HG03025 (cell line): Measurements from ENCODE around the gene APOLD1.
"Not testable (repeated sequence)": the region's sequence is repeated elsewhere in the genome, so short reads cannot be mapped to it uniquely, and the experiment has no call there.

ENCODE experiments used
- ATAC-seq: cut with Tn5 transposase; IDR thresholded peaks from one replicate; pipeline ENCODE4 v1.9.1; 2021; ENCODE audit warnings: mild to moderate bottlenecking, moderate library complexity; ENCODE audit not compliant: unreplicated experiment, low FRiP score

The APOLD1 gene

DNA sequence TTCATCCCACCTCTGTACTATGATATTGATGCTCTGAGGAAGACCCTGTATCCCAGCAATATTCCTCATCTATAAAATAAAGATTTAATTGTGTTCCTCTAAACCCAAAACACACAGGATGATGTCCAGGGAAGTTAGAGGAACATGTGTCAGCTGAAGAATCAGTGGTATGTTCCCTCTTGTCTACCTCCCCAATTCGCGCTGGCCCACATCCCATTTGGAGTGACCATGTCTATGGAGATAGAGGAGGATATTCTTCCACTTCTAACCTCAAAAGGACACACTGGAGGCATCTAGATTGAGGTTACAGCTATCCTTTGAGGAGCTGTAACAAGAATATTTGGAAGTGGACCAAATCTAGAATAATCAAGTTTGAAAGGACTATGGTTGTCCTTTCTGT is 1.3 kb upstream of the APOLD1 start:
- no peak for ATAC-seq

DNA sequence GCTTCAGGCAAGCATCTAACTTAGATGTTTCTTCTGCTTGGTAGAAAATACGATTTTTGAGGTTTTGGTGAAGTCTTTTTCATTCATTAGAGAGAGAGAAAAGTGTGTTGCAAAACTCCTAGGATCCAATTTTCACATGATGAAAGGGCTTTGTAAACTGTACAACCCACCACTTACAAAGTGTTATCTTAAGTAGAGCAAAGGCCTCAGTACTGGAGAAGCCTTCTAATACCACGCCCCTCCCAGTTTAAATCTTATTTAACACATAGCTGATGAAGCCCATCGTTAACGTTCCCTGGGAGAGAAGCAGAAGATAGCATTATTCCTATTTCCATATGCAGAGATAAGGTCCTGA is 869 bp downstream of the APOLD1 start:
- peak; percentile 10 for ATAC-seq

DNA sequence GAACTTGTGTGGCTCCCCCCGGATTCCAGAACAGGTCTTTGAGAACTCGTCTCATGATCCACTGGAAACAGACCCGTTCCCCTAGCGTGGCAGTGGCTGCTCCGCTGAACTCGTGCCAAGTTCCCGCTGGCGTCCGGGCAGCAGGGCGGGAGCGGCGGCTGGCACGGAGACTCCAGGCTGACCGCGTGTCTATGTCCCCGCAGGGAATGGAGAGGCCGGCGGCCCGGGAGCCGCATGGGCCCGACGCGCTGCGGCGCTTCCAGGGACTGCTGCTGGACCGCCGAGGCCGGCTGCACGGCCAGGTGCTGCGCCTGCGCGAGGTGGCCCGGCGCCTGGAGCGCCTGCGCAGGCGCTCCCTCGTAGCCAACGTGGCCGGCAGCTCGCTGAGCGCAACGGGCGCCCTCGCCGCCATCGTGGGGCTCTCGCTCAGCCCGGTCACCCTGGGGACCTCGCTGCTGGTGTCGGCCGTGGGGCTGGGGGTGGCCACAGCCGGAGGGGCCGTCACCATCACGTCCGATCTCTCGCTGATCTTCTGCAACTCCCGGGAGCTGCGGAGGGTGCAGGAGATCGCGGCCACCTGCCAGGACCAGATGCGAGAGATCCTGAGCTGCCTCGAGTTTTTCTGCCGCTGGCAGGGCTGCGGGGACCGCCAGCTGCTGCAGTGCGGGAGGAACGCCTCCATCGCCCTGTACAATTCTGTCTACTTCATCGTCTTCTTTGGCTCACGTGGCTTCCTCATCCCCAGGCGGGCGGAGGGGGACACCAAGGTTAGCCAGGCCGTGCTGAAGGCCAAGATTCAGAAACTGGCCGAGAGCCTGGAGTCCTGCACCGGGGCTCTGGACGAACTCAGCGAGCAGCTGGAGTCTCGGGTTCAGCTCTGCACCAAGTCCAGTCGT is 1.5 kb downstream of the APOLD1 start:
- ATAC-seq: peak; percentile 78

DNA sequence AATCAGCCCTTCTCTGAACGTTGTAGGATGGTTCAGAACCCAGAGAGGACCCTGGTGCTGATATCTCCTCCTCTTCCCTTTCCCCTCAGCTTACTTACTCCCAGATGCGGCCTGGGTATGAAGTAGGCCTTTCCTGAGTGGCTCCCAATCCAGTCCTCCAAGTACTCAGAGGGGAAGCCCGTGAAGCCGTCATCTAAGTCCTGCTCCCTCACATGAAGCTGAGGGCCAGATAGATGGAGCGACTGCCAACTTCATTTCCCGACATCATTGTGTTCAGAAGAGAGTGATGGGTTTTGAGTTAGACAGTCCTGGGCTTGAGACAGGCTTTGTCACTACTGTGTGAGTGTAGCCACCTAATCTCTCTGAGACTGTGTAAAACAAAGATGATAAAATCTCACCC is 2.7 kb downstream of the APOLD1 start:
- no peak for ATAC-seq

DNA sequence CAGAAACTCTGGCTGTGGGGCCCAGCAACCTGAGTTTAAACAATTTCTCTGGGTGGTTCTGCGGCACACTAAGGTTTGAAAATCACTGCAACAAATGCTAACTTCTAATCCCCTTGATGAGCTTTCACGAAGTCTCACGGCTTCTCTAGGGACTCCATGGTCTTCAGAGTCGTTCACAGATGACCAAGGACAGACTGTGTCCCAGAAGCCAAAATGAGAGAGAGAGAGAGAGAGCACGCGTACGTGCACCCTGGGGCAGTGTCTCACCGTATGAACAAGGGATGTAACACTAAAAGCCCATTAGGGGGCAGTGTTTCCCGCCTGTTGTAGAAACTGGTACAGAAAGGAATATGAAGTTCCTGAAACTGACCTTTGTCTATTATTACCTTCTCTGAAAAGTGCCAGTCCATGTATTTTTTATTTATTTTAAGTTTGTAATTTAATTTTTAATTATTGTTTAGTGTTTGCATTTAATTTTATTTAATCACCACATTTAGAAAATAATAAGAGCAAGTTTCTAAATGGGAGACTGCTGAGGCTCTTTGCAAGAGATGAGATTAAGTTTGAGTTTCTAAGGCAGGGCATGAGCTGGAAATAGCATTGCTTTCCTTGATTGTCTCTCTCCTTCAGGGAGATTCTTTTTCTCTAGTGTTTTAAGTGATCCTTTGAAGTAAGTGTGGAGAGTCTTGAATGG is 3.4 kb downstream of the APOLD1 start:
- no peak for ATAC-seq

DNA sequence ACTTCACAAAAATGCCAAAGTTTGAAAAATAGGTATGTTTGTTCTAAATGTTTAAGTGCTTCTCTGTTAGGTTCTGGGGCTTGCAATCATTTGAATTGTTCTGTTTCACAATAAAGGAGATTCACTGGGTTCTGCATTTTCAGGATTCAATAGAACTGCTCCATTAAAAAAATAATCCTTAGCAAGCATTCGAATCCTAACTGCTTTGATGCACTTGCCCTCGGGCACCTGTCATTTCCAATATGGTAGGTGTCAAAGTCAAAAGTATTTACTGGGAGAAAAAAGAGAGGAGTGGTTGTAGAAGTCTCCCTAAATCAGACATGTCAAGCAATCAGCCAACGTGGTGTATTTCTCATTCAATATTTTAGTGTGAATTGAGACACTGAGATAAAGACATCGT is 5.5 kb downstream of the APOLD1 start:
- ATAC-seq: no peak

DNA sequence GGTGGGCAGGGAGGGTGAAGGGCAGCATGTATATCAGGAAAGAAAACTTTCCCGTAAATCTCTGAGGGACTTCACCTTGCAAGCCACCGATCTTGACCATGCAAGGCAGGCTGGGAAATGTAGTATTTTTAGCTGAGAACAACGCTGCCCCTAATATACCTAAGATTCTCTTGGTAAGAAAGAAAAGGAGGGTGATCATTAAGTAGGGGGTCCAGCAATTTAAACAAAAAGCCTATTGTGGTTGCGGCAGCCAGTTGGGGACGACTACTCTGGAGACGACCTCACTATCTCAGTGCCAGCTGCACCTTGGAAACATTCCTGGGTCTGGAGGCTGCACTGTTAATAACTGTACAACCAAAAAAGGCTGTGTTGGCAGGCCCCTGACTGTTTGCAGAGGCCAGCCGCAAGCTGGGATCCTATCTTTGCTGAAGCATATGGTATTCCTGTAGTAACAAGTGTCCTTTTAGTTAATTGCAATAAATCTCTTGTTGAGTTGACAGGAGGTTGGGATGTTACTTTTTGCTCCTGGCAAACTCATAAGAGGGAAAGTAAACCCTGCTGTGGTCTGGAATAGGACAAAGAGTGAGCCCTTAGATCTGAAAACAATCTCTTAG is 6.4 kb downstream of the APOLD1 start:
- no peak for ATAC-seq

DNA sequence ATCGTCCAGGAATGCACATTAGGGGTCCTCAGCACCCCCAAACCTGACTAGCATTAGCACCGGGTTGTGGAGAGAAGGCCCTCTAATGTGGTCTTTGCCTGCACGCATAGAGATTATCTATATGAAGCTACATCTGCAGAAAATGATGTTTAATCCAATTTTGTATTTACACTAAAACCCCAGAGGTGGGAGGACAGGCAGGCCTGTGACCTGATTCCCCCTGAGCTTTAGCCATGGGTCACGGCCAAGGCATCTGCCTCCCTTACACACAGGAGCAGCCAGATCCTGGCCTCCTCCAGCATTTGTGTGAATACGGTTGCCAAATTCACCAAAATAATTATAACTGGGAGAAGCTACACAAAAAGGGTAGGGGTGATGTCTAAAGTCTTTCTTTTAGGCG is 7.0 kb downstream of the APOLD1 start:
- no peak for ATAC-seq

DNA sequence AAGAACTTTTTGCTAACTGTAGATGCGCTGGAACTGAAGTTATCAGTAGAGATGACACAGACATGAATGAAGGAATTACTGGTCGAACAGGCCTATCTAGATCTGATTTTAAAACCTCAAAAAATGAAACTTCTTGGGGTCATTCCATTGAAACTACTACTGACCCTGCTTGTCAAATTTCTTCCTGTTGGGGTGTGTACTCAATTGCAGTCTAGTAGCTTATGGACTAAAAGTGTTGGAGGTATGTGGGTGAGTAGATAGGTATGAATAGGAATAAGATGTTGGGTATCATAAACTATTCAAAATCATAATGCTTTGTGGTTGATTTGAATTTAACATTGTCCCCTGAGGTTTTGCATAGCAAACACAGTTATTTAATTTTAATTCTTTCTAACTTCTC is 9.2 kb downstream of the APOLD1 start:
- no peak for ATAC-seq

DNA sequence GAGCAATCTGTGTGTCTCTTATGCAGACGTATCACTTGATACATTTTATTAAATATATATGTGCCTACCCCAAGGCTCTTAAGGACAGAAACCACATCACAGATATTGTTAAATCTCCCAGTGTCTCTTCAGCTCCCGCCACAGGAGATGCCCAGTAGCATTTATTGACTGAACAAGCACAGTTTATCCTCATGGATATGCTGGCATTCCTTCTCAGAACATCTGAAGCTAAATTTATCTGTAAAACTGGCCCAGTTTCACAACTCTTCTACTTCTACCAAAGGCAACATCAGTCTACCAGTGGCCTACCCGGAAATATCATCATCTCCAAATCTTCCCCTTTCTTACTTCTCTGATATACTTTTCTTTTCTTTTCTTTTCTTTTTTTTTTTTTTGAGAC is 10.7 kb downstream of the APOLD1 start:
- no peak for ATAC-seq

DNA sequence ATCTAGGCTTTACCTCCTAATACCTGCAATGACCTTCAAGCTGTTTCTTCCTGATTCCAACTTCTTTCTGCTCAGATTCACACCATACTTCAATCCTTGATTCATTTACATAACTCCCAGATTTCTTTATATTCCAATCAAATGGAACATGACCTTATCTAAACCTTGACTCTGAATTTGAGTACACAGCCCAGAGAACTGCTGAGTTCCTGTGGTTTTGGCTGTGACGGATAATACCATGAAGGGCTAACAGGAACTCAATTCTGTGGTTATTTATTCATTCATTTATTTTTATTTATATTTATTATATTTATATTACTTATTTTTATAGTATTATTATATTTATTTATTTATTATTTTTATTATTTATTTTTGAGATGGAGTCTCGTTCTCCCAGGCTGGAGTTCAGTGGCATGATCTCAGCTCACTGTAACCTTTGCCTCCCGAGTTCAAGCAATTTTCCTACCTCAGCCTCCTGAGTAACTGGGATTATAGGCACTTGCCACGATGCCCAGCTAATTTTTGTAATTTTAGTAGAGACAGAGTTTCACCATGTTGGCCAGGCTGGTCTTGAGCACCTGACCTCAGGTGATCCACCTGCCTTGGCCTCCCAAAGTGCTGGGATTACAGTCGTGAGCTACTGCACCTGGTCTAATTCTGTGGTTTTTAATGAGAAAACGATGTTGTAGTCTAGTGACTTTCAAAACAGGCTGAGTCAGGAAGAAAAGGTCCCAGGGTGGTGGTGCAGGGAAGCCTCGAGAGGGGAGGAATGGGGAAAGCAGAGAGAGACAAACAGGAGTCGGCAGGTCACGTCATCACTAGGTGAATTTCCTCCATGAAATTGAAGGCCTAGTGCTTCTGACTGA is 11.7 kb downstream of the APOLD1 start:
- no peak for ATAC-seq

DNA sequence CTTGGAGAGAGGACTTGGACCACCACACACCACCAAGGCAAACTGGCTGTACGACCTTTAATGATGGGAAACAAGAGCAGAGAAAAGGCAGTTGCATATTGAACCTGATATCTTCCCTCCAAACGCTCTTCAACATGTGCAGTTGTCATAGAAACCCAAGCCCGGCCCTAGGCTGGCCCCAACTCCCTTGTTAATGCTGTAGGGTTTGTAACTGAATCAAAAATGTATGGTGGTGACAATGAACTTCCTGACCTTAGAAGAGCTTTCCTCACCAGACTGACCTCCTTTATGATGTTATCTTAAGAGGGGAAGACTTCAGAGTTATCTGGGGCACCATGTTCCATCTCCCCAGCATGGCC is 12.3 kb downstream of the APOLD1 start:
- no peak for ATAC-seq

DNA sequence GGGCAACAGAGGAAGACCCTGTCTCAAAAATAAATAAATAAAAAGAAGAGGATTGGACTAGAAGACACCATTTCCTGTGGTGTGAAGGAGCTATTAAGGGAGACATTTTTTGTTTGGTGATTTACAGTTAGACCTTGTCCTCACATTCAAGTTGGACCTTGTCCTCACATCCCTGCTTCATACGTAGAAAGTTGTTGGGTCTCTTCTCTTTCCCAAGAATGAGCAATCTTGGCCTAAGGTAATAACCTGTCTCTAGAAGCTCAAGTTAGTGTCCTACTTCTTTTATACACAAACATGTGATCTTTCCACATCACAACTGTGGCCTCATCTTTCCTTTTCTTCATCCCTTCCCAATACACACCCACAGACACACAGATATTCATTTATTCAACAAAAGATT is 13.0 kb downstream of the APOLD1 start:
- ATAC-seq: no peak

DNA sequence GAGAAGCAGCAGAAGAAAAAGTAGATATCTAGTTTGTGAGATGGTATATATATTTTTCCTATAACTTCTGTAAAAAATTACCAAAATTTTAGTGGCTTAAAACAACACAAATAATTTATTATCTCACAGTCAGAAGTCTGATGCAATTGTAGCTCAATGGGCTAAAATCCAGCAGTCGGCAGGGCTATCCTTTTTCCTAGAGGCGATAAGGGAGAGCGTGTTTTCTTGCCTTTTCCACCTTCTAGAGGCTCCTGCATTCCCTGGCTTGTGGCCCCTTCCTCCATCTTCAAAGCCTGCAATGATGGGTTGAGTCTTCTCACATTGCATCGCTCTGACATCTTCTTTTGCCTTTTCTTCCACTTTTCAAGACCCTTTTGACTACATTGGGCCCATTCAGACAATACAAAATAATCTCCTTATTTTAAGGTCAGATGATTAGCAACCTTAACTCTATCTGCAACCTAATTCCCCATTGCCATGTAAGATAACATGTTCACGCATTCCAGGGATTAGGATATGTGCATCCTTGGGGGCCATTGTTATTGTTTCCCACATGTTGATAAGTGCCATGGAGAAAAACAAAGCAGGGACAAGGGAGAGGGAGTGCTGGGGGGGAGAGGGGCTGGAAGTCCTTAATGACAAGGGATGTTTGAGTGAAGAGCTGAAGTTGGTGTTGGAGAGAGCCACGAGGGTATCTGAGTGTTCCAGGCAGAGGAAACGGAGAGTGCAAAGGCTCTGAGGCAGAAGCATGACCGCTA is 13.9 kb downstream of the APOLD1 start:
- ATAC-seq: no peak

DNA sequence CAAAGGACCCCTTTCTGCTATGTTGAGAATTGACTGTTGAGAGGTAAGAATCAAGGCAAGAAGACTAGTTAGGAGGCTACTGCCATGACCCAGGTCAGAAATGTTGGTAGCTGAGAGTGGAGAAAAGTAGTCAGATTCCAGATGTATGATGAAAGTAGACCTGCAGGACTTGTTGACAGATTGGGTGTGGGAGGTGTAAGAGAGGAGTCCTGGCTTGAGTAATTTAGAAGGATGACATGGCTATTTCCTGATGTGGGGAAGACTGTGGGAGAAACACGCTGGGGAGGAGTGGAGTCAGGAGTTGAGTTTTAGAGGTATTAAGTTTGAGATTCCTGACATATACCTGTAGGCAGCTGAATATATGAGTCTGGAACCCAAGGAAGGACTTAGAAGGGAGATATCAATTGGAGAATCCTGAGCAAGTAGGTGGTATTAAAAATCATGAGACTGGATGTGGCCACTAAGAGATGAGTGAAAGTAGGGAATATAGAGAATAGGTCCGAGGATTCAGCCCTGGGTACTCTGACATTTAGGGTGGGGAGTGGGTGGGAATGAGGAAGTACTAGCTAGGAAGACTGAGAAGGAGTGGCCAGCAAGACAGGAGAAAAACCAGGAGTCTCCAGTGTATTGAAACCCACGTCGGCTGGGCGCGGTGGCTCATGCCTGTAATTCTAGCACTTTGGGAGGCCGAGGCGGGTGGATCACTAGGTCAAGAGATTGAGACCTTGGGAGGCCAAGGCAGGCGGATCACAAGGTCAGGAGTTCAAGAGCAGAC is 15.1 kb downstream of the APOLD1 start:
- no peak for ATAC-seq

DNA sequence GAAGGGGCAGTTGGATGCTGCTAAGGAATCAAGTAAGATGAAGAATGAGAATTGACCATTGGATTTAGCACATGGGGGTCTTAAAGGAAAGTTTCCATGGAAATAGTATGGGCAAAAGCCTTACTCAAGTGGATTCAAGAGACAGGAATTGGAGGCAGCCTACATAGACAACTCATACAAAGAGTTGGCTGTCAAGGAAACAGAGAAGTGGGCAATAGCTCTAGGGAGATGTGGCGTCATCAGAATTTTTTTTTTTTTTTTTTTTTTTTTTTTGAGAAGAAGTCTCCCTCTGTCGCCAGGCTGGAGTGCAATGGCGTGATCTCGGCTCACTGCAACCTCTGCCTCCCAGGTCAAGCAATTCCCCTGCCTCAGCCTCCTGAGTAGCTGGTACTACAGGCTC is 16.2 kb downstream of the APOLD1 start:
- ATAC-seq: not testable (repeated sequence)

DNA sequence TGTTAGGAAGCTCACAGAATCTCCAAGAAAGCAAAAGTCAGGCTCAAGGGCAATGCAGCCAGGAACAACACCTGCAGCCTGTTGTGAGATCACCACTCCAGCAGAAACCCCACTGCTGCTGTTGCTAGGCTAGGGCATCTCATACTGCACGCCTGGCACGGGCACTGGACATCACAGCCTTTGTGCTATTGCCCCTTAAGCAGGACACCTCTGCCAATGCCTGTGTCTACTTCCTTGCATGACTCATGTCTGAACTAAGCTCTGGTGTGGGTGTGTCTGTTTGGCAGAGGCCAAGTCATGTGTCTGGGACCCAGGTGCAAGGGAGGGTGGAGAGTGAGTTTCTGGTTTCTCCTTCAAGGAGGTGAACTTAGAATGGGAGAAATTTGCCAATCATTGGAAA is 17.7 kb downstream of the APOLD1 start:
- peak; percentile 81 for ATAC-seq

DNA sequence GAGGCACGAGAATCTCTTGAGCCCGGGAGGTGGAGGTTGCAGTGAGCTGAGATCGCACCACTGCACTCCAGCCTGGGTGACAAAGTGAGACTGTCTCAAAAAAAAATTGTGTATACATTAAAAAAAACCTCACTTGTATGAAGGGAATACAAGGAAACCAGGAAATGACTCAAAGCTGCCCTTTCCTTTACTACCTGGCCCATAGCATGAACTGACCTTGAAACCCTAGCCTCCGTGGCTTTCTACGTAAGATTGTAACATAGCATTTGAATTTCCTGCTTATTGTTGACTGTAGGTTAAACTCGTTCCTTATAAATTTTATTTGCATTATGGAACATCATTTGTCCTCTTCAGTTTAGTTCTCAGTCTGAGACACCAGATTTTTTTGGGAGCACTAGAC is 18.6 kb downstream of the APOLD1 start:
- no peak for ATAC-seq

DNA sequence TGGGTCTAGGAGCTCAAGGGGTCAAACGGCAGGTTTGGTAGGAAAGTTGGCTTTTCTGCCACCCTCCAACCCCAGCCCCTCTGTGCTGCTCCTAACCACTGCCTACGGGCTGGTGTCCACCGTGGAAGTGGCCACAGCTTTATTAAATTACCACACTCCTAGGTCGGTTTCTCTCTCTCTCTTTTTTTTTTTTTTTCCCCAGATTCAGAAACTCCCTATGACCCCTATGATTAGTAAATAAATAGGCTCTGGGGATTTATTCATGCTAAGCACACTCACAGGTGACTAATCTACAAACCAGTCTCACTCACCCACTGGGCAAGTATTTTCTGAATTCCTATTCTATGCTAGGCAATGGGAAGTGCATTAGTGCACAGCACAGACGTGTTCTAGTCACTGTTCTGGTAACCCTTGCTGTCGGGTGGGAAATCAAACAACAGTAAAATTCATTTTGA is 19.0 kb downstream of the APOLD1 start:
- ATAC-seq: no peak
